GM19455 (cell line): ENCODE results near the gene VPS35L.
"Not testable (repeated sequence)": the region's sequence is repeated elsewhere in the genome, so short reads cannot be mapped to it uniquely, and the experiment has no call there.

Source experiments
- ATAC-seq: cut with Tn5 transposase; IDR thresholded peaks from one replicate; pipeline ENCODE4 v1.9.1; 2021; ENCODE audit not compliant: unreplicated experiment

The VPS35L gene

DNA sequence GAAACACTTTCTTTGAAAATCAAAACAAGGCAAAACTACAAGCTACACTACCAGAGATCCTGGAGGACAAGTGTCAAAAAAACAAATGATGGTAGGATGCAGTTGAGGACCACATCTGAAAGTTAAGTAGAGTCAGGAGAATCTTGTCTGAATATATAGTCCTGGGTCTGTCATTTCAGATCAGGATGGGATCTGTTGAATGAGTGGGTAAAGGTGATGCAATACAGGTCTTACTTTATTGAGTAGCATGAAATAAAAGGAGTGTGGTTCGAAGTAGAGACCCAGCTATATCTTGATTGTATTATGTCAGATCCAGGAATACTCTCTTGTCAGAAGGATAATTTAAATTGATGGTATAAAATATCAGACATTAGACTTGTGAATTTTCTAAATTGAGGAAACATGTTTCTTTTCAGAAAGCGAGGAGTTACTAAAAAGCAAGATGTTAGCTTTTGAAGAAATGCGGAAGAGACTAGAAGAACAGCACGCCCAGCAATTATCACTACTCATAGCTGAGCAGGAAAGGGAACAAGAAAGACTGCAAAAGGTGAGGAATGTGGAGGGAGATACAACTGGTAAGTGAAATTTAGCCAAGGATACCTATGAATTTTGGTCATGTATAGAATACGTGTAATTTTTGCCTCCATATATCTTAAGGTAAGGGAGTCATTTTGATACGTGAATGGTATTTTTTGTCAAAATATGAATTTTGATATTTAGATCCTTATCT, 15.1 kb upstream of the VPS35L start:
- ATAC-seq: no peak

DNA sequence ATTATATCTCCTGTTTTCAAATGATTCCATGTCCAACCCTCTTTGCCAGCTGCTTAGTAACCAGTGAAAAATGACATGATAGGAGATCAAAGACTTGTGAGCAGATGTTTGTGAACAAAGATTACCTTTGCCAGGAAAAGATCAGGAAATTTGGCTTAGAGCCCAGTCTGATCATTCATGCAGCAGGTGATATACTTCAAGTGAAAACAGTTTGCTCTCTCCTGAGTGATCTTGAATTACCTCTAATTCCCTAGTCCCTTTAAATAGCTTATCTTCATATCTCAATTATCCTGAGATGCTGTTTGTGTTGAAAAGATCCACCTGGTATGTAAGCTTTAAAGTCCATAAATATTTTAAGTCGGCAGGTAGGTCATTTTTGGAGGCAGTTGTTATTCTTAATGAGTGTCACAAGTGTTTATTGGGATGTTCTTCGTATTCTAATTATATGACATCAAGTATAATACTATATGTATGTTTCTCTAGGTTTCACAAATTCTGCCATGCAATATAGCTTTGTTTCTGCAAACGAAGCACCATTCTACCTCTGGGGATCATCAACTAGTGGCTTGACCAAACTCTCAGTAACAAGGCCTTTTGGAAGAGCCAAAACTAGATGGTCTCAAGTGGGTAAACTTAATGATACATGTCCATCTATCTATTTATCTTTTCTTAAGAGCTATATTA, 13.2 kb upstream of the VPS35L start:
- ATAC-seq: no peak

DNA sequence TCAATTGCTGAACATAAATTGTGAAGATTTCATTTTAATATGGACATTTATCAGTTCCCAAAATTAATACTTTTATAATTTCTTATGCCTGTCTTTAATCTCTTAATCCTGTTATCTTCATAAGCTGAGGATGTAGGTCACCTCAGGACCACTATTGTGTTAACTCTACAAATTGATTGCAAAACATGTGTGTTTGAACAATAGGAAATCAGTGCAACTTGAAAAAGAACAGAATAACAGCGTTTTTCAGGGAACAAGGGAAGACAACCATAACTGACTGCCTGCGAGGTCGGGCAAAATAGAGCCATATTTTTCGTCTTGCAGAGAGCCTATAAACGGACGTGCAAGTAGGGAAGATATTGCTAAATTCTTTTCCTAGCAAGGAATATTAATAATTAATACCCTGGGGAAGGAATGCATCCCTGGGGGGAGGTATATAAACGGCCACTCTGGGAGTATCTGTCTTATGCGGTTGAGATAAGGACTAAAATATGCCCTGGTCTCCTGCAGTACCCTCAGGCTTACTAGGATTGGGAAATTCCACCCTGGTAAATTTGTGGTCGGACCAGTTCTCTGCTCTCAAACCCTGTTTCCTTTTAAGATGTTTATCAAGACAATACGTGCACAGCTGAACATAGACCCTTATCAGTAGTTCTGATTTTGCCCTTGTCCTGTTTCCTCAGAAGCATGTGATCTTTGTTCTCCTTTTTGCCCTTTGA, 12.1 kb upstream of the VPS35L start:
- not testable (repeated sequence) for ATAC-seq

DNA sequence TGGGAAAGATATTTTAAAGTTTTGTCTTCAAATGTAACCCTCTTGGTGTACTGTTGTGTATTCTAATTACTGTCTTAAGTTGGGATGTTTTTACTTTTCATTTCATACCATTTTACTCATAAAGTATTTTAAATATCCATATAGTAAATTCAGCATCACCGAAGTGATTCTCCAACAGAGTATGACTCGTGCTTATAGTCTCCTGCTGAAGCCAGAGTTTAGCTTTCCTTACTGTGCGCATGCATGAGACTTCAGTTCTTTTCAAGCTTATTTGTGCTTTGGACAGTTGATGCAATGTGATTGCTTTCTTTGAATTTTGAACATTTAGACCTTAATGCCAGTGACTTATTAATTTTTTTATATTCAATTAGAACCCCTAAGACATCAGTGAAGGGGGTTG, 7.4 kb upstream of the VPS35L start:
- no peak for ATAC-seq

DNA sequence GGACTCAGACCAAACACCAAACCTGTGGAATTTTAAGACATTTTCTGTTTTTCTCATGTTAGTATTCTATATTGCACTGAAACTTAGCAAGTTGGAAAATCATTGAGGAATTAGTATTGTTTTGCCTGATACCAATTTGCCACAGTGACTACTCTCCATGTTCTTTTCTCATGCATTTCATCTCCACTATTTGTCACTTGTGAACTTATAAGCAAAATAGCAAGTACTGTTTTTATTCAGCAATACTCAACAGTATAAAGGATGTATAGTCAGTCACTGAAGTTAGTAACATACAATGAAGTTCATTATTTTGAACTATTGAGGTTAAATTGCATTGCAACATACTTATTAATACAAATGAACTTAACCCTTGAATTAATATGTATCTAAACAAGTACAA, 5.8 kb upstream of the VPS35L start:
- ATAC-seq: no peak

DNA sequence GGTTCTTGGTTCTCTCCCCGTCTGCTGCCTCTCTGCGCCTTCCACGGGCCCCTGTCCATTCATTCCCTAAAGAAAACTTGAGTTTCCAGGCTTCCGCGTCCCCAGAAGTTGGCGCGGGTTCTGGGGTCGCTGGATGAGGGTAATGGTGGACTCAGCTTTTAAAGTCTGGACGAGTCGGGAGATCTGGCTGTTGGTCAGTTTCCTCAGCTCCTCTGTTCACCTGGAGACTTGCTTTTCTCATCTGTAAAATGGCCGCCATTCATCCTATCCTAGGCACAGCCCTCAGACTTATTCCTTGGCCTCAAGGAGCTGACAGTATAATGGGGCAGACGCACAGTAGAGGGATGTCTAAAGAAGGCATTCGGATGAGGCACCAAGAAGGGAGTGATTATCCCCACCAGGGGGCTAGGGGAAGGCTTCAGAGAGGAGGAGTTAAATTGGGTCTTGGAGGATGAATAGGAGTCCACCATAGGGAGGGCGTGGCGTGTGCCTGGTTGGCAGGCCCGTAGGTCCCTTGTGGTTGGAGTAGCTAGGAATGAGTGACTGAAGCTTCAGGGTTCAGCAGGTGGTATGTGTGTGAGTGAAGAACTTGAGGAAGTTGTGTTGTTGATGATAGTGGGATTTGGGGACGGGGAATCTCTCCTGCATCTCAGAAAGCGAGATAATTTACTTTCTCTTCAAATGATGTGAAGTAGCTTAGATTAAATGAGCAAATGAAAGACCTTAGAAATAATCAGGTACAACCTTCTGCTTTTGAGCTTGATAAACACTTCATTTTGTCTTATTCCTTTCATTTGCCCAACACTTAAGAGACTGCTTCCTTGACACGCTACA, 652 bp downstream of the VPS35L start:
- ATAC-seq: no peak

DNA sequence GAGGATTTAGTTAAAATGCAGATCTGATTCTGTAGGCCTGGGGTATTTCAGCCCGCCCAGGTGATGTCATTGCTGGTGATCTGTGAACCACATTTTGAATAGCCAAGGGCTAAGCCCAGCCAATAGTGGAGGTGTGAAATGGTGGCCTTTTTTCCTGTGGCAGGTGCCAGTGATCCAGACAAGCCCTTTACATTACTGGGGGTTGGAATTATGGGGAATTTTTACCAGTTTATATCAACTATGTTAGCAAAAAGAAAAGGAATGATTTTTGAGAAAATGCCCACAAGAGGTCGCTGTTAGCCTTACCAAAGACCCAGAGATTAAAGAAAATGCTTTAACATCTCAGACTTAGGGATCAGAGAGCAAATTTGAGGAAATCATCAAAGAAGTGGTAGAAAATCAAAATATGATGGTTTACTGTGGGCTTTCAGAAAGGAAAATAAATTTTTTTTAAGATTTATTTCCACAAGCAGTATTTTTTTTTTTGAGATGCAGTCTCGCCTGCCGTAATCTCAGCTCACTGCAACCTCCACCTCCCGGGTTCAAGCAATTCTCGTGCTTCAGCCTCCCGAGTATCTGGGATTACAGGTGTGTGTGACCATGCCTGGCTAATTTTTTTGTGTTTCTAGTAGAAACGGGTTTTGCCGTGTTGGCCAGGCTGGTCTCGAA, 3.9 kb downstream of the VPS35L start:
- no peak for ATAC-seq

DNA sequence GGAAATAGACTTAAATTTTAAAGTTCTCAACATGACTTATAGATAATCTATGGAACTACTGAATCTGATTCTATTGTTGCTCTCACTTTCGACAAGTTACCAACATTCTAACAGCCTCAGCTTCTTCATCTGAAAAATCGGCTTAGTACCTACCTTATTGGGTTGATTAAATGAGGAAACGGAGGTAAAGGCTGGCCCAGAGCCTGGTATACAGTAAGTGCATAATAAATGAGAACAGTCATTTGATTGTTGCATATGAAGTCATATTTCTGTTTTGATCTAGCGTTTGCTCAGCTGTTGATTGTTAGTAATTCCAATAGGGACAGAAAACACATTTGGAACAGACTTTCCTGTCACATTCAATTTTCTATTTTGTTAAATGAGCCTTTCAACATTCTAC, 4.6 kb downstream of the VPS35L start:
- no peak for ATAC-seq

DNA sequence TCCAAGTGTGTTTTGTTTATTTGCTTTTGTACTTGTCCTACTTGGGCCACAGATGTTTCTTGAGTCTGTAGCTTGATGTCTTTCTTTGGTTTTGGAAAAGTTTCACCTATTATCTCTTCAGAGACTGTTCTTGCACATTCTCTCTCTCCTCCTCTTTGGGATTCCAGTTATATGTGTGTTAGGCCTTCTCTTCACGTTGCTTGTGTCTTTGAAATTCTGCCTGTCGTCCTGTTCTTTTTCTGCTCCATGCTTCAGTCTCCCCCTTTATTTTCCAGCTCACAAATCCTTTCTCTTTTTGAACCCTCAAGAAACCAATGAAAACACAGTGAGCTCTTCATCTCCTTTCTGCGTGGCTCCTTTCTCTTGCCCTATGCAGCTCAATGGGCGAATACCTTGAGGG, 7.9 kb downstream of the VPS35L start:
- no peak for ATAC-seq

DNA sequence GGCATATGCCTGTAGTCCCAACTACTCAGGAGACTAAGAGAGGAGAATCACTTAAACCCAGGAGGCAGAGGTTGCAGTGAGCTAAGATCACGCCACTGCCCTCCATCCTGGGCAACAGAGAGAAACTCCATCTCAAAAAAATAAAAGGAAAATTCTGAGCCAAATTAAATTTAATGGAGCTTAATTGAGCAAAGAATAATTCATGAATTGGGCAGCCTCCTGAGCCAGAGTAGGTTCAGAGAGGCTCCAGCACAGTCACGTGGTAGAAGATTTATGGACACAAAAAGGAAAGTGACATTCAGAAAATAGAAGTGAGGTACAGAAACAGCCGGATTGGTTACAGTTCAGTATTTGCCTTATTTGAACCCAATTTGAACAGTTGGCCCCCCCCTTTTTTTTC, 10.9 kb downstream of the VPS35L start:
- no peak for ATAC-seq

DNA sequence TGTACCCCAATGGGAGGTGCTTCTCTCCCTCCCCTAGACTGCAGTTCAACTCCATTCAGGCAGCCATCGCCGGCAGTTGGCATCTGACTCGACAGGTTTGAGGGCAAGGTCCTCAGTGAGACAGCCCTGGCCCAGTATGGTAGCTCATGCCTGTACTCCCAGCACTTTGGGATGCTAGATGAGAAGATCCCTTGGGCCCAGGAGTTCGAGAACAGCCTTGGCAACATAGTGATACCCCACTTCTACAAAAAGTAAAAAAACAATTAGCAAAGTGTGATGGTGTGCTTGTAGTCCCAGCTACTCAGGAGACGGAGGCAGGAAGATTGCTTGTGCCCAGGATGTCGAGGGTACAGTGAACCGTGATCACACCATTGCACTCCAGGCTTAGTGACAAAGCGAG, 12.1 kb downstream of the VPS35L start:
- no peak for ATAC-seq

DNA sequence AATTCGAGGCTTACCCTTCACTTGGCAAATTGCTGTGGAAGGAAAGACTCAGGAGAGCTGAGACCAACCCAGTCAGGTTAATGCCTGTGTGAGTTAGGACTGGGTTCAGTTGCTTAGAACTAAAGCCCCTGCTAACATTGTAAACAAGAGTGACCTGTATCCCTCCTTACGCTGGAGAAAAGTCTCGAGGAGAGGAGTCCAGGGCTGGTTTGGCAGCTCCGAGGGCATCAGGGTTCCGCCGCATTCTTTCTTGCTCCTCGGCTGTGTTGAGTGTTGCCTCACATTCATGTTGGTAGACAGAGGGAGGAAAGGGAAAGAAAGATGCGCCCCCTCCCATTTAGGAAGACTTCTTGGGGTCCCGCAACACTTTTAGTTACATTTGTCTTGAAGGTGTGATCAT, 18.5 kb downstream of the VPS35L start:
- no peak for ATAC-seq

DNA sequence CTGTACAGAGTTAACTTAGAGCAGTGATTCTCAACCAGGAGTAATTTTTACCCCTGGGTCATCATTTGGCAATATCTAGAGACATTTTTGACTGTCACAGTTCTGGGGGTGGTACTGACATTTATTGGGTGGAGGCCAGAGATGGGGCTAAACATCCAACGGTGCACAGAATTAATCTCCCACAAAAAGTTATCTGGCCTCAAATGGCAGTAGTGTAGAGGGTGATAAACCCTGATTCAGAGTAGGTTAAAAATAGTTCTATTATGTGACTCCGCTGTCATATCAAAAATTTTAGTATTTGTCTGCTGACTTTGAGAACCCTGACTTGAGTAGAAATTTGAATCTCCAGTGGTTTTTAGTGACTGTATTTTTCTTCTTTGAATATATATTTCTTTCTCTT, 19.1 kb downstream of the VPS35L start:
- no peak for ATAC-seq

DNA sequence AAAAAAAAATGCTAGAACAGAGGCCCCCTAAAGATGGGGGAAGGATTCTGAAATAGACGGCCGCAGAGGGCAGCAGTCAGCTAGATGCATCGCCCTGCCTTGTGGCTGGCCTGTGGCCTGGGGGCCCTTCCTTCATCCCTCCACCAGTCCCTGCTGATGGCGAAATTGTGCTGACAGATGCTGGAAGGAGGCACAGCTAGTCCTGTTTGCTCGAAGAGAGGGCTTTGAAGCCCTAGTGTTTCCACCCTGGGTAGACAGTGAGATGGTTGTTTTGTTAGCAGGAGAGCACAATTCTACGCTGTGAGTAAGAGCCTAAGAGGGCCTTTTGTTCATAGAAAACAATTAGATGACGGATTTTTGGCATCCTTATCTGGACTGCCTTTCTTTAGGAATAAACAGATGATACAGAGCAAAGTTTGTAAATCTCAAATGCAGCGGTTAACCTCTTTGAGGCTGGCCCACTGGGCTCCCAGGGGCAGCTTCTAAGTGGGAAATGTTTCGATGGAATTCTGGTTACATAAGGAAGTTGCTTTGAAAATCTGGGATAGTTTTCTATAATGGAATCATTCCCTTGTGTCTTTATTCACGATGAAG, 23.0 kb downstream of the VPS35L start:
- ATAC-seq: no peak

DNA sequence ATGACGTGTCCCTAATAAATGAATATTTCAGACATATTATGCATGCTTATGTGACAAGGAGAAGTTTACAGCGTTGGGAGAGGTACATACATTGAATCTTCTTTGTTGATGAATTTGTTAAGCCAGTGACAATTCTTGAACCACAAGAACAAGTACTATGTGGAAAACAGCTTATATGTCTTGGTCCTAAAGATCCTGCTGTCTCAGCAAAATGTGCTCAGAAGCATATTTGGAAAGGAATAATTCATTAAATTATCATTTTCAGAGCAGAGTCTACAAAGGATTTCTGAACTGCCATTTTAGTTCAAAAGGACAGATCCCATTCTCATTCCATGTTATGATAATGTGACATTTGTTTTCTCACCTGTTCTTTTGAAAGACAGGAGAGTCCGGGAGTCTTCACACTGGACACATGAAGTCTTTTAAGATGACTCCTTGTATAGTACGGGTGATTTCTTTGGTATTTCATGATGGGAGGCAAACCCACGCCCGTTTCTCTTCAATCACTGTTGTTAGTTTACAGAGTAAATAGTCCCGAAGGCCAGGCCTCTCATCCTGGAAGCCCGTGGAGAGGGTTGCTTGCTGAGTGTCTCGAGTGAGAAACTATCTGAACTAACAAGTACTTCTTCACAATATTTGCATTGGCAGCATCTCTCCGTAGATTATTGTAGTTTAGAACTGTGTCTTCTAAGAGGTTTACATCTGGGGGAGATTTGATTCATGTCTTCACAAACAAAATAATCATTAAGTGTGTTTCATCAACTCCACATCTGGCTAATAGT, 26.7 kb downstream of the VPS35L start:
- no peak for ATAC-seq

DNA sequence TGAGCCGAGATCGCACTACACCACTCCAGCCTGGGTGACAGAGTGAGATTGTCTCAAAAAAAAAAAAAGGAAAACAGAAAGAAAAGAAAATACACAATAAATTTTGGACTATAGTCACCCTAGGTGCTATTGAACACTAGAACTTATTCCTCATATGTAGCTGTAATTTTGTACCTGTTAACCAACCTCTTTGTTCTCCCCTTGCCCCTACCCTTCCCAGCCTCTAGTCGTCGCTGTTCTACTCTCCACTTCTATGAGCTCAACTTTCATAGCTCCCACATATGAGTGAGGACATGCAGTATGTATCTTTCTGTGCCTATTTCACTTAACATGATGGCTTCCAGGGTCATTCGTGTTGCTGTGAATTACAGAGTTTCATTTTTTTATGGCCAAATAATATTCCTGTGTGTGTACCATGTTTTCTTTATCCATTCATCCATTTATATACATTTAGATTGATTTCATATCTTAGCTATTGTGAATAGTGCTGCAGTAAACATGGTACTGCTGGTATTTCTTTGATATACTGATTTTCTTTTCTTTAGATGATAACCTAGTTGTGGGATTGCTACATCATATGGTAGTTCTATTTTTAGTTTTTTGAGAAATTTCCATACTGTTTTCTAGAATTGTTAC, 28.3 kb downstream of the VPS35L start:
- no peak for ATAC-seq

DNA sequence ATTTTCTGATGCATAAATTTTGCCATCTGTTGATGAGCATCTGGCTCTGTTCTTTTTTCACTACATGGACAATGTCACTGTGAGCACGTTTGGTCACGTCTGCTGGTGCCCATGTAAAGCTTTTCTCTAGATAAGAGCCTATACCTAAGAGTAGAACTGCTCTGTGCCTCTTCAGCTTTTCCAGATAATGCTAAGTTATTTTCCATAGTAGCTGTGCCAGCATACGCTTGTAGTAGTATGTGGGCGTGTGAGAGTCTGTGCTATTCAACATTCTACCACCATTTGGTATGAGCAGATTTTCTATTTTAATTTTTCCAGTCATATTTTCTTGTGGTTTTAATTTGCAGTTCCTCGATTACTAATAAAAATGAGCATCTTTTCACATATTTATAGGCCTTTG, 33.2 kb downstream of the VPS35L start:
- ATAC-seq: no peak

DNA sequence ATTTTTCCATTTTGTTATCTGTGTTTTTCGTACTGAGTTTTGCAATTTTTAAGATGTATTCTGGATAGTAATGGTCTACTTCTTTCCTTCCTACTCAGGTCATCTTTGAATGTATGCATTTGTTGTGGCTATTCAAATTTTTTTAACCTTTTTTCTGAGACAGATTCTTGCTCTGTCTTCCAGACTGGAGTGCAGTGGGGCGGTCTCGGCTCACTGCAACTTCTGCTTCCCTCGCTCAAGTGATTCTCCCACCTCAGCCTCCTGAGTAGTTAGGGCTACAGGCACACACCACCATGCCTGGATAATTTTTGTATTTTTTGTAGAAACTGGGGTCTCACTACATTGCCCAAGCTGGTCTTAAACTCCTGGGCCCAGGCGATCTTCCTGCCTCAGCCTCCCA, 33.6 kb downstream of the VPS35L start:
- no peak for ATAC-seq

DNA sequence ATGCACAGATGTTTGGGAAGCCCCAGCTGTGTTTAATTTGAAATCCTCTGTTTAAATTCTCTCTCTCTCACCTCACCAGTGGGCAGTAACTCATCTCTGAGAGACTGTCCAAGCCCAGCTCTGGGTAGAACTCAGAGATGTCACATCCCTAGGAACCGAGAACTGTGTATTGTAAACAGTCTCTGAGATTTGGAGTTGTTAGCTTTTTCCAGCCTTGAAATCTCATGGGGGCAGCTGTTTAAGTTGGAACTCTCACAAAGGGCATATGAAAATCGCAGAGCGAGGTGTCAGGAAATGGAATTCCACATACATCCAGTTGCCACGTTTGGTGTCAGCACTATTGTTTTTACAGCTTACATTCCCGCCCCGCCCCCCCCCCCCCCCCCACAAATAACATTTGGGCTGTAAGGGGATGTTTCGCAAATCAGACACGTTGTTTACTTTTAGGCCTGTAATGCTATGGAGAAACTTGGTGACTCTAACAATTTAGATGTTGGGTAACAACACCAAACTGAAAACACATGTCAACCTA, 34.3 kb downstream of the VPS35L start:
- ATAC-seq: no peak
